B cell (primary cell): Measurements from ENCODE around the gene GABRR1. TPM values are rescaled to one million over a fixed set of nuclear protein-coding genes. Genes with fewer than 3 reads are reported as not detected.

Experiments used
- ATAC-seq: fragments of 200-7000 bp; cut with Tn5 transposase; one replicate; pipeline ENCODE4 v1.10.0; 2021; ENCODE audit warnings: low read depth, mild to moderate bottlenecking, moderate number of reproducible peaks, moderate library complexity
- CTCF ChIA-PET: fragments of 350-600 bp; sonication (Branson Sonifier 250); formaldehyde crosslinking; loops from one replicate; lab custom pipeline; 2021; ENCODE audit warnings: antibody characterized with exemption, inconsistent platforms; lab: Charles Lee
- POLR2A ChIA-PET: fragments of 350-600 bp; sonication (Branson Sonifier 250); formaldehyde crosslinking; loops from one replicate; lab custom pipeline; 2021; ENCODE audit warnings: antibody characterized with exemption; lab: Charles Lee
- DNase-seq: peaks from one replicate; pipeline ENCODE4 v3.0.0; 2013
- H2AFZ ChIP-seq: 2 replicates; pipeline ENCODE4 v1.6.1; 2012; ENCODE audit warnings: mild to moderate bottlenecking, low read depth, low read length; ENCODE audit not compliant: insufficient read depth, poor library complexity, severe bottlenecking
- H3K27ac ChIP-seq, 2 donors: 1 replicate in 1 of 2; 2 replicates in 1 of 2; pipeline ENCODE4 v1.5.1; 2012 to 2013; ENCODE audit warnings: low read length in 2 of 2, mild to moderate bottlenecking in 2 of 2, moderate library complexity in 1 of 2
- H3K27me3 ChIP-seq, 4 experiments: fragments of 200-600 bp in 1 of 4; sonication (generic) in 1 of 4; replicated peaks in 1 of 4; 1 replicate in 2 of 4; 2 replicates in 2 of 4; pipeline versions ENCODE4 v1.6.1 to v1.7.0; 2013 to 2016; ENCODE audit warnings: low read length in 3 of 4, mild to moderate bottlenecking in 2 of 4, mixed read lengths in 1 of 4, moderate library complexity in 1 of 4; ENCODE audit not compliant: insufficient read depth in 4 of 4, control insufficient read depth in 3 of 4; ENCODE audit errors: control extremely low read depth in 1 of 4
- H3K36me3 ChIP-seq, 2 experiments: replicated peaks in 1 of 2; 1 replicate in 1 of 2; 2 replicates in 1 of 2; pipeline versions ENCODE4 v1.6.1 to v1.7.1; 2013; ENCODE audit warnings: low read length in 1 of 2; ENCODE audit not compliant: insufficient read depth in 2 of 2, control insufficient read depth in 1 of 2; ENCODE audit errors: control extremely low read depth in 1 of 2, extremely low read depth in 1 of 2
- H3K4me1 ChIP-seq, 2 donors: fragments of 200-600 bp in 1 of 2; sonication (generic) in 1 of 2; 1 replicate in 1 of 2; 2 replicates in 1 of 2; pipeline versions ENCODE4 v1.5.1 to v1.6.1; 2013 to 2017; ENCODE audit warnings: low read length in 2 of 2; ENCODE audit not compliant: control insufficient read depth in 2 of 2, insufficient read depth in 2 of 2
- H3K4me2 ChIP-seq: replicated peaks from 2 replicates; pipeline ENCODE3; 2012; ENCODE audit warnings: mild to moderate bottlenecking, low read depth, low read length; ENCODE audit not compliant: poor library complexity, severe bottlenecking
- H3K4me3 ChIP-seq, 5 experiments: fragments of 200-600 bp in 1 of 5; sonication (generic) in 1 of 5; 1 replicate in 3 of 5; 2 replicates in 2 of 5; pipeline versions ENCODE4 v1.5.1 to v1.7.0; 2011 to 2016; ENCODE audit warnings: low read length in 4 of 5, mild to moderate bottlenecking in 4 of 5, low read depth in 2 of 5, control low read depth in 1 of 5, moderate library complexity in 1 of 5; ENCODE audit not compliant: insufficient read depth in 1 of 5; ENCODE audit errors: control extremely low read depth in 1 of 5, extremely low read depth in 1 of 5
- H3K79me2 ChIP-seq: fragments of 200-600 bp; sonication (generic); one replicate; pipeline ENCODE4 v1.6.0; 2016; ENCODE audit warnings: low read length; ENCODE audit not compliant: control insufficient read depth, insufficient read depth
- H3K9ac ChIP-seq: fragments of 200-600 bp; sonication (generic); 2 replicates; pipeline ENCODE4 v1.6.1; 2017; ENCODE audit warnings: mild to moderate bottlenecking, low read length, moderate library complexity
- H3K9me3 ChIP-seq, 3 donors: one replicate each; pipeline versions ENCODE4 v1.6.1 to v1.7.1; 2013; ENCODE audit warnings: low read length in 2 of 3; ENCODE audit not compliant: control insufficient read depth in 2 of 3, insufficient read depth in 1 of 3; ENCODE audit errors: control extremely low read depth in 1 of 3
- H4K20me1 ChIP-seq: 2 replicates; pipeline ENCODE4 v1.6.0; 2012; ENCODE audit warnings: mild to moderate bottlenecking, low read length; ENCODE audit not compliant: insufficient read depth, control insufficient read depth, poor library complexity, severe bottlenecking
- H3K27ac Mint-ChIP-seq: one replicate; pipeline ENCODE4 v1.8.0; 2021; ENCODE audit warnings: mixed read lengths
- H3K27me3 Mint-ChIP-seq: one replicate; pipeline ENCODE4 v1.8.0; 2021; ENCODE audit warnings: mixed read lengths
- H3K4me1 Mint-ChIP-seq: one replicate; pipeline ENCODE4 v1.8.0; 2021; ENCODE audit warnings: mixed read lengths
- H3K4me3 Mint-ChIP-seq: one replicate; pipeline ENCODE4 v1.8.0; 2021; ENCODE audit warnings: mixed read lengths
- H3K9me3 Mint-ChIP-seq: one replicate; pipeline ENCODE4 v1.8.0; 2022; ENCODE audit warnings: mixed read lengths; ENCODE audit not compliant: insufficient read depth
- EZH2 ChIP-seq: IDR thresholded peaks from 2 replicates; pipeline ENCODE4 v1.6.1; 2012; ENCODE audit warnings: borderline replicate concordance, low read depth, mild to moderate bottlenecking, moderate library complexity, low read length; ENCODE audit not compliant: insufficient read depth, poor library complexity, severe bottlenecking
- WGBS: methylation state at CpG from one replicate; pipeline ENCODE4 v1.1.5; 2013; ENCODE audit warnings: missing lambda C conversion rate; ENCODE audit not compliant: insufficient coverage; 5-methylcytosine and 5-hydroxymethylcytosine counted together
- intact Hi-C: fragments of 100-400 bp; cut with micrococcal nuclease; formaldehyde crosslinking; loops from one replicate; pipeline ENCODE4 v1.10.0; 2022
- polyA plus RNA-seq: library from polyadenylated mRNA; depleted of rRNA; stranded (reverse); fragments of >200 nt; gene quantifications from 2 replicates; pipeline ENCODE4 v1.2.3, GENCODE V29; 2012
- total RNA-seq, 2 donors: library from RNA; stranded (reverse); fragments of 120-200 nt in 1 of 2; gene quantifications; 1 replicate in 1 of 2; 2 replicates in 1 of 2; pipeline versions ENCODE4 v1.2.3 to v1.2.4, GENCODE V29; 2013 to 2022
- TF ChIP-seq, protein P1 (sequence below): fragments of 200-600 bp; IDR thresholded peaks from one replicate; pipeline ENCODE4 v1.8.0; 2022; ENCODE audit warnings: antibody characterized with exemption, mild to moderate bottlenecking

GABRR1 gene
- total and polyA plus RNA-seq, 2 donors (not counting 1 experiment from before 2014, with no cell fraction given) = not detected

DNA sequence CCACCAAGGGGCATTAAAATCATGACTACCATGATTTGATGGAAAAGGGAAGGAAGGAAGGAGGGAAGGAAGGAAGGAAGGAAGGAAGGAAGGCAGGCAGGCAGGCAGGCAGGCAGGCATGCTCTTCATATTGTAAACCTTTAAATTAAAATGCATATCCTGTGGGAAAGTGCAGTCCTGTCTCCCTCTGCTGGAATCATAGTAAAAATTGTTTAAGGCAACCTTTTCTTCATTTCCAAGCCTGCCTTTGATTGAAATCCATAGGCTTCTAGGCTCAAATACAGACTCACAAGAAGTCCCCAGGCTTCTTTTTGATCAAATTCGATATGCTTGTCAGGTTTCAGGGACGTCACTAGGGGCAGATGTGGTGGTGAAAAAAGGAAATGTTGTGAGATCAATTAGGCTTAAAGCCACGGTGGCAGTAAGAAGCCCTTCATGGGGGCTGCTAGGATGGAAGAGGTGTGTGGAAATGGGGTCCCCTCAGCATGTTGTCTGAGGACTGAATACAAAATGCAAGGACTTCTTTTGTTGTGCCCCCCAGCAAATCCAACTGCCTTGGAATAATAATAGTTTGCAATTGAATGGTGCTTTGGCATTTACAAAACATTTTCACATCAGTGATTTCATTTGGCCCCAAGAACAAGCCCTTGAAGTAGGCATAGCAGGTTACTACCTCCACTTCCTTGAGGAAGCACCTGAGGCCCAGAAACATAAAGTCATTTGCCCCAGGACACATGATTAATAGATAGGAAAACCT lies 25.6 kb upstream of the GABRR1 start:
- no peak overlapping the region for H3K4me3 ChIP-seq
- H3K79me2 ChIP-seq = no peaks in the 10 kb centered on the region
- ChIA-PET POLR2A (no interaction called here), CTCF (interaction anchor here (0.6 to 9.6 kb wide), 6 partner anchors 12 to 263 kb away, joined by 3 to 94 read pairs (median 5); partner anchors contain the start of gene PNRC1)
- H3K36me3 ChIP-seq = no peaks in the 10 kb centered on the region
- TF ChIP-seq, protein P1, sequence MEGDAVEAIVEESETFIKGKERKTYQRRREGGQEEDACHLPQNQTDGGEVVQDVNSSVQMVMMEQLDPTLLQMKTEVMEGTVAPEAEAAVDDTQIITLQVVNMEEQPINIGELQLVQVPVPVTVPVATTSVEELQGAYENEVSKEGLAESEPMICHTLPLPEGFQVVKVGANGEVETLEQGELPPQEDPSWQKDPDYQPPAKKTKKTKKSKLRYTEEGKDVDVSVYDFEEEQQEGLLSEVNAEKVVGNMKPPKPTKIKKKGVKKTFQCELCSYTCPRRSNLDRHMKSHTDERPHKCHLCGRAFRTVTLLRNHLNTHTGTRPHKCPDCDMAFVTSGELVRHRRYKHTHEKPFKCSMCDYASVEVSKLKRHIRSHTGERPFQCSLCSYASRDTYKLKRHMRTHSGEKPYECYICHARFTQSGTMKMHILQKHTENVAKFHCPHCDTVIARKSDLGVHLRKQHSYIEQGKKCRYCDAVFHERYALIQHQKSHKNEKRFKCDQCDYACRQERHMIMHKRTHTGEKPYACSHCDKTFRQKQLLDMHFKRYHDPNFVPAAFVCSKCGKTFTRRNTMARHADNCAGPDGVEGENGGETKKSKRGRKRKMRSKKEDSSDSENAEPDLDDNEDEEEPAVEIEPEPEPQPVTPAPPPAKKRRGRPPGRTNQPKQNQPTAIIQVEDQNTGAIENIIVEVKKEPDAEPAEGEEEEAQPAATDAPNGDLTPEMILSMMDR = peak; percentile 23
- no peak for TF ChIP-seq EZH2
- DNase-seq = peak; percentile 28
- no peak overlapping the region for H2AFZ ChIP-seq
- peaks cover 13 to 15% of the 10 kb centered on the region in 2 donors for H3K4me1 ChIP-seq
- H3K4me2 ChIP-seq = no peak overlapping the region
- H3K27ac ChIP-seq = no peak overlapping the region
- WGBS = 3% methylated on average over 3 of the region's 3 CpGs
- H3K9me3 Mint-ChIP-seq = no peaks in the 10 kb centered on the region
- no peak overlapping the region for H3K27ac Mint-ChIP-seq
- no peak overlapping the region for H3K9ac ChIP-seq
- no peak for ATAC-seq
- H4K20me1 ChIP-seq = no peaks in the 10 kb centered on the region
- intact Hi-C loops = loop anchor here (1.0 to 2.0 kb wide), 2 partner anchors 120 to 260 kb away; no protein-coding TSS in a partner anchor
- no peaks in the 10 kb centered on the region for H3K9me3 ChIP-seq
- H3K27me3 ChIP-seq = peaks cover 0 to 19% (median 2%) of the 10 kb centered on the region in 4 experiments
- peaks cover 15% of the 10 kb centered on the region for H3K4me1 Mint-ChIP-seq
- peaks cover 34% of the 10 kb centered on the region for H3K27me3 Mint-ChIP-seq
- no peak overlapping the region for H3K4me3 Mint-ChIP-seq

DNA sequence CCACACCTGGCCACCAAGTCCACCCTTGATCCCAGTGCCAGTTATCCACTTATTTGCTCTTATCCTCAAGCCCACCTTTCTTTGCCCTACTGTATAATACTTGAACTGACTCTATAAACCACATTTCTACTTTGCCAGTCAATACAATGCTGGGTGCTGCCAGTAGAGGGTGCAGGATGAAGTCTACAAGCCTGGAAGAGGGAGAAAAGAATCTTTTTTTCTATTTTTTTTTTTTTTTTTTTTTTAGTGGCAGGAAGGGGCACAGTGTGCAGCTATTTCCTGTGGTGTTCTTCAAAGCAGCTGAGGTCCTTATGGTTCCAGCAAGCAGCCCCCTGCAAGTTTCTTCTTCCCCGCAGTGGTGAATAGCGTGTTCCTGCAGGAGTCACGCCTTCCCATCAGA lies 22.2 kb upstream of the GABRR1 start:
- H3K4me3 Mint-ChIP-seq = no peak overlapping the region
- TF ChIP-seq, protein P1 = peak; percentile 21
- TF ChIP-seq EZH2 = no peak
- ChIA-PET POLR2A (no interaction called here), CTCF (interaction anchor here (9.6 kb wide), 1 partner anchor 255 kb away, joined by 94 read pairs; no protein-coding TSS in a partner anchor)
- intact Hi-C loops = no loop called here
- Histone ChIP-seq H4K20me1 (no peaks in the 10 kb centered on the region), H3K4me1 (peaks cover 13 to 15% of the 10 kb centered on the region in 2 donors), H3K27ac (no peak overlapping the region), H3K79me2 (no peaks in the 10 kb centered on the region), H3K27me3 (peaks cover 0 to 25% (median 2%) of the 10 kb centered on the region in 4 experiments), H3K4me2 (peak overlapping the region; percentile 14), H3K9ac (no peak overlapping the region), H3K36me3 (no peaks in the 10 kb centered on the region), H3K9me3 (peaks cover 0 to 15% (median 0%) of the 10 kb centered on the region in 3 donors), H3K4me3 (no peak overlapping the region), H2AFZ (no peak overlapping the region)
- no peak overlapping the region for H3K27ac Mint-ChIP-seq
- H3K4me1 Mint-ChIP-seq = peaks cover 15% of the 10 kb centered on the region
- peak; percentile 8 for DNase-seq
- H3K27me3 Mint-ChIP-seq = peaks cover 42% of the 10 kb centered on the region
- ATAC-seq = no peak
- 8% methylated on average over 3 of the region's 3 CpGs for WGBS
- peaks cover 4% of the 10 kb centered on the region for H3K9me3 Mint-ChIP-seq
